Lower leg skin (tissue), 3 donors: ENCODE data around the gene CNIH1.

Experiments
- POLR2A ChIP-seq, 2 donors: fragments of 450-650 bp; IDR thresholded peaks; one replicate each; pipeline ENCODE4 v1.6.1; 2016 to 2017; ENCODE audit warnings: antibody characterized with exemption in 2 of 2, mild to moderate bottlenecking in 1 of 2, moderate library complexity in 1 of 2
- TF ChIP-seq, protein P1 (sequence below), 3 donors: fragments of 450-650 bp; IDR thresholded peaks; one replicate each; pipeline ENCODE4 v1.5.1; 2016; ENCODE audit warnings: antibody characterized with exemption in 3 of 3, mild to moderate bottlenecking in 3 of 3, moderate library complexity in 2 of 3

GRCh38 chr14:54387328-54387727, 53.8 kb downstream of the CNIH1 start:
- TF ChIP-seq, protein P1, sequence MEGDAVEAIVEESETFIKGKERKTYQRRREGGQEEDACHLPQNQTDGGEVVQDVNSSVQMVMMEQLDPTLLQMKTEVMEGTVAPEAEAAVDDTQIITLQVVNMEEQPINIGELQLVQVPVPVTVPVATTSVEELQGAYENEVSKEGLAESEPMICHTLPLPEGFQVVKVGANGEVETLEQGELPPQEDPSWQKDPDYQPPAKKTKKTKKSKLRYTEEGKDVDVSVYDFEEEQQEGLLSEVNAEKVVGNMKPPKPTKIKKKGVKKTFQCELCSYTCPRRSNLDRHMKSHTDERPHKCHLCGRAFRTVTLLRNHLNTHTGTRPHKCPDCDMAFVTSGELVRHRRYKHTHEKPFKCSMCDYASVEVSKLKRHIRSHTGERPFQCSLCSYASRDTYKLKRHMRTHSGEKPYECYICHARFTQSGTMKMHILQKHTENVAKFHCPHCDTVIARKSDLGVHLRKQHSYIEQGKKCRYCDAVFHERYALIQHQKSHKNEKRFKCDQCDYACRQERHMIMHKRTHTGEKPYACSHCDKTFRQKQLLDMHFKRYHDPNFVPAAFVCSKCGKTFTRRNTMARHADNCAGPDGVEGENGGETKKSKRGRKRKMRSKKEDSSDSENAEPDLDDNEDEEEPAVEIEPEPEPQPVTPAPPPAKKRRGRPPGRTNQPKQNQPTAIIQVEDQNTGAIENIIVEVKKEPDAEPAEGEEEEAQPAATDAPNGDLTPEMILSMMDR (IDR thresholded peaks at IDR 0.05), result no peak
- TF ChIP-seq POLR2A (IDR thresholded peaks at IDR 0.05), result no peak
